HG03159 (cell line): ENCODE measurements around the gene ZNF213.

Experiments
- ATAC-seq: cut with Tn5 transposase; IDR thresholded peaks from one replicate; pipeline ENCODE4 v1.9.1; 2021; ENCODE audit warnings: mild to moderate bottlenecking, moderate library complexity; ENCODE audit not compliant: unreplicated experiment

ZNF213 gene

GRCh38 chr16:3099732-3100499 is 34.9 kb upstream of the ZNF213 start:
- ATAC-seq: peak; percentile 39

GRCh38 chr16:3101018-3101840 is 33.6 kb upstream of the ZNF213 start:
- ATAC-seq: no peak

GRCh38 chr16:3101841-3102470 is 32.9 kb upstream of the ZNF213 start:
- no peak for ATAC-seq

DNA sequence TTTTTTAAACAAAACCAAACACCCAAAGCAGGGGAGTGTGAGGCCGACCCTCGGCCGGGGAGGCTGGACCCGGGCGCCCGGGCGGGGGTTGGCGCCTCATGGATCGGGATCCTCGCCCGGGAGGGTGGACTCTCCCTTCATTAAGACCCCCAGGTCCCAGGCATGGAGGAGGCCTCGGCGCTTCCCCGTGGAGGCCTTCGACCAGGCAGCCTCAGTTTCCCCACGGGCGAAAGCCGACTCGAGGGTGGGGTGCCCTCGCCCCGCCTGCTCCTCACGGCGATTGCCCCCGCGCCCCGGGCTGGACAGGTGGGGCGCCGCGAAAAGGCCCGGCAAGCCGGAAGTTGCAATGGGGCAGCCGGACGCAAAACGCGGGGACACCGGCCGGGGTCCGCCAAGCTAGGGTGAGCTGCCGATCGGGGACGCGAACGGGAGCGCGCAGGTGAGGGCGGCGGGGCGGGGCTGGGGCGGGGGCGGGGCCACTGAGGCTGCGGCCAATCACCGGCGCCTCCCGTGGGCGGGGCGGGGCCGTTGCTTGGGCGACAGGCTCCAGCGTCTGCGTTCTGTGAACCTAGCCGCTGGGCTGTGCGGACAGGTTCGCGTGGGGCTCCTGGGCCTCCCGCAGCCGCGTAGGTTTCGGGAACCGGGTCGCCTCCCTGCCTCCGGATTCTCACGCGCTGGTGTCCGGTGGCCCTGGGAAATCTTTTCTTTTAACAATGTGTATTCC is 28.5 kb upstream of the ZNF213 start:
- ATAC-seq: peak; percentile 67

GRCh38 chr16:3112058-3112880 is 22.6 kb upstream of the ZNF213 start, which contains the start of gene ZNF205:
Gene ZNF205 (plus strand): TSS chr16:3112586. CDS start chr16:3113431, 845 bp downstream.
- no peak for ATAC-seq

DNA sequence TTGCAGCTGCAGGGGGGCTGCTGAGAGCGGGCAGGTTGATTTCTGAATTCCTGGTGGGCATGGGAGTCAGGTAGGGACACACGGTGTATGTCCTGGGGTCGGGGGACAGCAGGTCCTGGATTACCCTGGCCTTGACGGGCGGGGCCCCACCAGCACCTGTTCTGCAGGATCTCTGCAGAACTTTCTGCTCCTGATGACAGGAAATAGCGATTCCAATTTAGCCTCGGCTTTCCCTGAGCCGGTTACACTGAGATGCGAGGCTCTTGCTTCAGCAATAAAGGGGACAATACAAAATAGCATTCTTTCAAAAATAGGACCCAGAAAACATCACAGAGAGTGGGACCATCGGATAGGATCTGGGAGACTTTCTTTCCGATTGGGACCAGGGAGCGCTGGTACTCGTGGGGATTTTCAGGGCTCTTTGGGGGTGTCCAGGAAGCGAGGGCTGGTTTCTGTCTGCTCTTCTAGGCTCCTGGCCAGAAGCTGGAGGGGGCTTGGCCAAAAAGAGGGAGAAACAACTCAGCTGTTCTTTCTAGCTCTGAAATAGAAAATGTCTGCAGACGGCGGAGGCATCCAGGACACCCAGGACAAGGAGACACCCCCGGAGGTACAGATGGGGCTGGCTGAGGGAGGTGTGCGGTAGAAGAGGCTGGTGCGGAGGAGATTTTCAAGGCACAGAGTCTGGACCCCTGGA is 21.8 kb upstream of the ZNF213 start:
- no peak for ATAC-seq

DNA sequence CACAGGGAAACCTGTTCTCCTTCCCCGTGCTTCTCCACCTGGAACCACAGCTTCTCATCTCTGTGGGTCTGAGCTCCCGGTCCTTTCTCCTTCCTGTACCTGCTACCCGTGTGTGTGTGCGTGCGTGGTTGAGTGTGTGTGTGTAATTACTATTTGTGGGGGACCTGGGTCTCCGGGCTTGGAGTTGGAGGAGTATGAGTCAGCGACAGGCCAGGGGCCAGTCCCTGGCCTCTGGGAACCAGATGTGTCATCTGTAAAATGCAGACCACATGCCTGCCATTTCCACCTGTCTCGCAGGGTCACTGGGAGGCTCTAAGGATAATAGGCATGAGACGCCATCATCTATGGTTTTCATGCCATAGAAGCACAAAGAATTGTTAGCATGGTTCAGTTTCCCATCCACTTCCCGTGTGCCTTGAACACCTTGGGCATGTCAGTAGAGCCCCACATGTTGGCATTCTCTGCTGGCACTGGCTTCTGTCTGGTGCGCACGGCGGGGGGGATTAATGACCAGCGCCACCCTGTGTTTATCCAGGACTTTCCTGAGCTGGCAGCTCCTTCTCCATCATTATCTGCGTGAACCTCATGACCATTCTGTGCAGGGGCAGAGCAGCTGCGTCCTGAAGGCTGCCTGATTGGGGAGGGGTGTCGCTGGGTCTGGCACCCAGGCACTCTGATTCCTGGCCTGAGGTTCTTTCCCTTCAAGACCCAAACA is 20.9 kb upstream of the ZNF213 start:
- ATAC-seq: no peak

DNA sequence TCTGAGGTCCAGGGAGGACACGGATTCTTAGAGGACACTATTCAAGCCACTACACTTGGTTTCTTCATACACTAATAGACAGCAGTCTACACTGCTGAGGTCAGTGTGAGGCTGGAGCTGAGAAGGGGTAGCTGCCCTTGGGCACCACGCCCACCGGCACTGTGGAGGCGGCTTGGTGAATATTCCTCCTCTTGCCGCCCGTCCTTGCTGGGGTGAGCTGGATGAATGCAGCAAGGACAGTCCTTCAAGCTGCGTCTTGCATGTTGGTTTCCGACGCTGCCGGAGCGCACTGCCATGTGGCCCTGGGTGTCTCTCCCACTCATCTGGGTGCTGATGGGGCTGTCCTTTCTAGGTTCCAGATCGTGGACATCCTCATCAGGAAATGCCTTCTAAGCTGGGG is 19.8 kb upstream of the ZNF213 start:
- ATAC-seq: no peak

- no peak for ATAC-seq
Observed at GRCh38 chr16:3115561-3115960, 19.3 kb upstream of the ZNF213 start.

GRCh38 chr16:3118204-3118790 is 16.5 kb upstream of the ZNF213 start:
- no peak for ATAC-seq

DNA sequence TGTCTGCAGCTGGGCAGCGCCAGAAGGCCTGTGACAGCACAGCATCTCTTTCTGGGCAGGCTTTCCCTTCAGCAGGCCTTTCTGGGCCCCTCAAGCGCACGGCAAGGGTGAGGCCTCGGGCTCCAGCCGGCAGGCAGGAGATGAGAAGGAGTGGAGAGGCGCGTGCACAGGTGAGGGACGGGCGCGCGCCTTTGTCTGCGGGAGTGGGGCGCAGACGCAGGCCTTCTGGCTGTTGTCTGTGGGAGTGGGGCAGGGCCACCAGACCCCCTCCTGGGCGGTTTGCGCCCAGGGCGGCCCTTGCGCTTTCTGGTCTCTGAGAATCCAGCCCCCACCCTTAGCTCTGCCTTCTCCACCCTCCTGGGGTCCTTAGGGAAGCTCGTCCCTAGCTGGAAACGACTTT is 16.0 kb upstream of the ZNF213 start:
- no peak for ATAC-seq

DNA sequence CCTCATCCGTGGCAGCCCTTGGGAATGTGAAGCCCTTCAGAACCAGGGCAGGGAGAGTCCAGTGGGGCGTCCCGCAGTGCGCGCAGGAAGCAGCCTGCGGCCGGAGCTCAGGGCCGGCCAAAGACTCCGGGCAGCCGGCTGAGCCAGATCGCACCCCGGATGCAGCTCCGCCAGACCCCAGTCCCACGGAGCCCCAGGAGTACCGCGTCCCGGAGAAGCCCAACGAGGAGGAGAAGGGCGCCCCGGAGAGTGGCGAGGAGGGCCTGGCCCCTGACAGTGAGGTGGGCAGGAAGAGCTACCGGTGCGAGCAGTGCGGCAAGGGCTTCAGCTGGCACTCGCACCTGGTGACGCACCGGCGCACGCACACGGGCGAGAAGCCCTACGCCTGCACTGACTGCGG is 15.5 kb upstream of the ZNF213 start:
- ATAC-seq: no peak

- ATAC-seq: no peak
Observed at GRCh38 chr16:3119701-3120408, 15.0 kb upstream of the ZNF213 start.

- no peak for ATAC-seq
Observed at GRCh38 chr16:3120435-3120834, 14.4 kb upstream of the ZNF213 start.

GRCh38 chr16:3121851-3122467 is 12.9 kb upstream of the ZNF213 start:
- ATAC-seq: no peak

DNA sequence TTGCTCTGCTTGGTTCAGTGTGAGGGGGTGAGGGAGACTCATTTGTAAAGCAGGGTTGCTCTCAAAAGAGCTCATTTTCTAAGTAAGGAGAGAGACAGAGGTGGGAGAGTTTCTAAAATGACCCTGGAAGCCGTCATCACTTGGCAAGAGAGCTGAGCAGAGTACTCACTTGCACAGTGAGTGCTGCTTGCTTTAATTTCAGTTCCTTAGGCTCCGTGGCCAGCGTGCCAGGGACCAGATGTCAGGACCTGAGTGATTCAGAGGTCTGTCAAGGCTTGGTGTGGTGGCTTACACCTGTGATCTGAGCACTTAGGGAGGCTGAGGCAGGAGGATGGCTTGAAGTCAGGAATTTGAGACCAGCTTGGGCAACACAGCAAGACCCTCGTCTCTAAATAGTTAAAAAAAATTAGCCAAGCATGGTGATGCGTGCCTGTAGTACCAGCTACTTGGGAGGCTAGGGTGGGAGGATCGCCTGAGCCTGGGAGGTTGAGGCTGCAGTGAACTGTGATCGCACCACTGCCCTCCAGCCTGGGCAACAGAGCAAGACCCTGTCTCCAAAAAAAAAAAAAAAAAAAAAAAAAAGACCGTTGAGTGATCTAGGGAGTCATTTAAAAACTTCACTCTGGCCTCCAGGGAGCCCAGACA is 11.8 kb upstream of the ZNF213 start:
- no peak for ATAC-seq
